HG02943 (cell line): ENCODE measurements around the gene HNRNPA3.
A peak's percentile ranks its signal among the peaks of the same experiment; 100 is the strongest.
"Not testable (repeated sequence)": the region's sequence is repeated elsewhere in the genome, so short reads cannot be mapped to it uniquely, and the experiment has no call there.

Experiments
- ATAC-seq: cut with Tn5 transposase; IDR thresholded peaks from one replicate; pipeline ENCODE4 v1.9.1; 2021; ENCODE audit warnings: mild to moderate bottlenecking, low read depth, moderate library complexity; ENCODE audit not compliant: unreplicated experiment

Gene HNRNPA3

DNA sequence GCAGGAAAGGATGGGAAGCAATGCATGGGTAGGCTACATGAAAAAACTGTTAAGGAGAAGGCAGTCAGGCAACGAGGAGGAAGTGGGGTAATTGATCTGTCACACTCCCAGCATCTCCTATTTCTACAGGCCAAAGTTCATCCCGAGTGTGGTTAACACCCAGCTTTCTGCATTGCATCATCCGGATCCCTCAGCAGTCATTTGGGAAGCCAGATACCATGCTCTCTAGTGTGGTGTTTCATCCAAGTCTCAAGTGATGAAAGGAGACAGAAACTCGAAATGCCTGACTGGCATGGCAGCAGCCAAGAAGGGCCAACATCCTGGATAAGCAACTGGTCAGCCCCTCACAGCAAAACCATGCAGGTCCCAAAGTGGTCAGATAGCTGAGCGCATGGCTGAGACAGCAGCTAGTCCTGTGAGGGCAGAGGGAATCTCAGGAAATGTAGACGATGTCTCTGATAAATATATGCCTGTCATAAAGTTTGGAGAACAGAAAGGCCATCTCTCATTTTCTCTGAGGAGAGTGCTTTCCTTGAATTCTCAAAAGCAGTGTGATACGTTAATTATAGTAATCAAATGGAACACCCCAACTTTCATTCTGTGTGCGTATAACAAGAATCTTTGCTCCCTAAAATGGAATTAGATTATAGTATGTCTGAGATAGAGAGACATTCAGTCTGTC, 24.8 kb upstream of the HNRNPA3 start:
- no peak for ATAC-seq

GRCh38 chr2:177188482-177189469, 23.8 kb upstream of the HNRNPA3 start:
- ATAC-seq = no peak

GRCh38 chr2:177190941-177191340, 21.7 kb upstream of the HNRNPA3 start:
- no peak for ATAC-seq

- ATAC-seq = no peak
Measured at GRCh38 chr2:177192788-177193187, 19.8 kb upstream of the HNRNPA3 start.

GRCh38 chr2:177193240-177193639, 19.4 kb upstream of the HNRNPA3 start:
- ATAC-seq = no peak

GRCh38 chr2:177195194-177195593, 17.4 kb upstream of the HNRNPA3 start:
- ATAC-seq = no peak

DNA sequence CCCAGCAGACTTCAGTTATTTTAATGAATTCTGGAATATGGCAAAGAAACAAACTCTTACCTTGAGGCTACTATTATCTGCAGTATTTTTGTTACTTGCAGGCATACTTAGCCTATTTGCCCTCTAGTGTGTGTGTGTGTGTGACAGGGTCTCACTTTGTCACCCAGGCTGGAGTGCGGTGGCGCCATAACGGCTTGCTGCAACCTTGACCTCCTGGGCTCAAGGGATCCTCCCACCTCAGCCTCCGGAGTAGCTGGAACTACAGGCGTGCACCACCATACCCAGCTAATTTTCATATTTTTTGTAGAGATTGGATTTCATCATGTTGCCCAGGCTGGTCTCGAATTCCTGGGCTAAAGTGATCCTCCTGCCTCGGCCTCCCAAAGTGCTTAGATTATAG, 12.2 kb upstream of the HNRNPA3 start:
- ATAC-seq = not testable (repeated sequence)

- no peak for ATAC-seq
Measured at GRCh38 chr2:177201919-177202346, 10.7 kb upstream of the HNRNPA3 start.

GRCh38 chr2:177204417-177204816, 8.2 kb upstream of the HNRNPA3 start:
- no peak for ATAC-seq

DNA sequence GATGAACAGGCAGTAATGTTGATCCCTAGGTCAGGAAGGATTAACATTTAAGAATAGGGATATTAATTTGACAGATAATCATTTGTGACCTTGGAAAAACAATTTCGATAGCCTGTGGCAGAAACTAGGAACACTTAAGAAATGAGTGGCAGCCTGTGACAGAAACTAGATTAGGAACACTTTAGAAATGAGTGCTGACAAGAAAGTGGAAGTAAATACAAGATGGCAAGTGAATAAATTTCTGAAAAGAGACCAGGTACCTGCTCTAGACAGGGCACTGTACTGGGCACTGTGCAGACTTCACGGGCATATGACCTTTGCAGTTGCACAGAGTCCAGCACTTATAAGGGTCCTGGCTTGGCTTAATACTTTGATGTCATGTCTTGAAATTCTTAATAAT, 5.5 kb upstream of the HNRNPA3 start:
- peak; percentile 63 for ATAC-seq

GRCh38 chr2:177211169-177211568, 1.4 kb upstream of the HNRNPA3 start:
- ATAC-seq = no peak

GRCh38 chr2:177211576-177212105, 953 bp upstream of the HNRNPA3 start:
- ATAC-seq = no peak

DNA sequence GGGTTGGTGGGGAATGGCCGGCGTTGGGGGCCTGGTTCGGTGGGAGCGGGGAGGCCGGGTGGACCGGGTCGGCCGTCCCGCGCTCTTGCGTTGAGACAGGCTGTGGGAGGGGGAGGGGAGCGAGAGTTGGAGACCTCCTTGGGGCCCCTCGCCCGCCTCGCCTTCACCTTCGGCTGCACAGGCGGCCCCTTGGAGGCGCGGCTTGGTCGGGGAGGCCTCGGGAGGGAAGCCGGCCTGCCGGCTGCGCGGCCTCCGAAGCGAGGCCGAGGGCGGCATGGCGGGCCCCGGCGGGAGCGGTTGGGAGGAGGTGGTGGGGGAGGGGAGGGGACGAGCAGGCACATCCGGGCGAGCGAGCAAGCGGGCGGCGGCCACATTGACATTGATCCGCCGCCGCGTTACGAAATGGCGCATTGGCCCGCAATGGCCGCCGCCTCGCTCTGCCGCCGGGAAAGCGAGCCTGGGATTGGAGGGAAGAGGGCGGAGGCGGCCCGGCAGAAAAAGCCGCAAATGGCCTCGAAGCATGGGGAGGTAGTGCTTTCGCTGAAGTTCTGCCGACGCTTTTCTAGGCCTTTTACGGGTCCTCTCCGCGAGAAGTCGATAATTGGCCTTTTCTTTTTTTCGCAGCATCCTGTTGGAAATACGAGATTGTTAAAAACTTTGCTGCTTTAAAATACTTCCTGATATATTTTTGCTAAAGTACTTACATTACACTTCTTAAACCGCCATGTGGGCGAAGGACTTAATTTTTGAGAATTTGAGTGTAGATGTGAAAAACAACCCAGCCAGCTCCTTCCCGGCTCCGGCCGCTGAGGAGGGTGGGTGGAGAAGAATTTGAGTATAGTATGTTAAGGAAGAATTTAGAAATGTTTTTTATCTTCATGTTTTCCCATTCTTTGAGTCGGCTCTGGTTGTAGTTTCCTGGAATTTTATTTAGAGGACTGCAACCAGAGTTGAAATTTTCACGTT, 580 bp downstream of the HNRNPA3 start:
- peak; percentile 42 for ATAC-seq

GRCh38 chr2:177217247-177217843, 4.8 kb downstream of the HNRNPA3 start:
- no peak for ATAC-seq

- not testable (repeated sequence) for ATAC-seq
Measured at GRCh38 chr2:177219787-177220186, 7.2 kb downstream of the HNRNPA3 start.

DNA sequence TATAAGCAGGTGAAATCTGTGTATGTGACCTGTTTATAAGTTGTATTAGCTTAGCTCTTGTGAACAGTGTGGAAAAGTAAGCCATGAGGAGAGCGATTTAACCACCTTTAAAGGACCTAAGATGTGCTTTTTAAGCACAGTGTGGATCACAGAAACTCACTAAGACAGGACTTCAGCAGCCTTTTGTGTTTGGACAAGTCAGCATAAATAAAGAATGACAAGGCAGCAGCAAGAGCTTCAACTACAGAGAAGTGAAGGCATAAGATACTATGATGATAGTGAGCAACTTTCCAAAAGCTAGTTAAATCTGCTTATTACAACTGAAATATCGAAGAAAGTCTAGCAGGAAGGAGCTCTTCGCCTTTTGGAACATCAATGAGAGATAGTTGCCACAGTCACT, 8.9 kb downstream of the HNRNPA3 start:
- no peak for ATAC-seq

DNA sequence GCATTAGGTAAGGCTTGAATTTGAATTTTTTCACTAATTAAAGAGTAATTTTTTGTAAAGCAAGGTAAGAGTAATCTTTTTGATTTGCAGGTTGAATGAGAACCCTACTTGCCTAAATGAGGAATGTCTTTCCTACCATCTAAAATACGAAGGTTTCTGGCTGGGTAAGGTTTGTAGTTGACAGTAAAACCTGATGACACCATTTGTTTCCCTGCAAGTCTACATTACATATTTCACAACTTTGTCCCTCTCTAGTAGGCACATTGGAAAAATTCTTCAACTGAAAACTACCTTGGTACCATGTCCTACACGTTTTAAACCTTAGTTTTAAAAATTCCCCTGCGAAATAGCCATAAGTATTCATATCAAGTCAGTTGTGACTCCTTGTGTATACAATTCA, 9.4 kb downstream of the HNRNPA3 start:
- no peak for ATAC-seq

DNA sequence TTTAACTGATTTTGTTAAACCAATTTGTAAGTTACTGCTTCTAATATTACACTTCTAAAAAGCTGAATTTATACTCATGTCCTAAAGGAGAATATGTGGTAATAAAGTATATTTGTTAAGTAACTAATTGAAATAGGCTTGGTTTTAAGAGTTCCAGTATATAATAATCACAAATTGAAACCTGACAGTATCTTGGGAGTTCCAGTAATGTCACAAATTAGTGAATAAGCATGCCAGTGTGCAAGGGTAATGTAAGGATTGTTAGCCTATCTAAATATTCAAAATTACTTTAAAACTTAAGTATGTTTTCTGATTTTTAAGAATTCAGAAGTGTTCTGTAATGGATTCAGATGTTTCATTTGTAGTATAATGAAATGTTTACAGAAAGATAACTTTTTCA, 10.8 kb downstream of the HNRNPA3 start:
- not testable (repeated sequence) for ATAC-seq

DNA sequence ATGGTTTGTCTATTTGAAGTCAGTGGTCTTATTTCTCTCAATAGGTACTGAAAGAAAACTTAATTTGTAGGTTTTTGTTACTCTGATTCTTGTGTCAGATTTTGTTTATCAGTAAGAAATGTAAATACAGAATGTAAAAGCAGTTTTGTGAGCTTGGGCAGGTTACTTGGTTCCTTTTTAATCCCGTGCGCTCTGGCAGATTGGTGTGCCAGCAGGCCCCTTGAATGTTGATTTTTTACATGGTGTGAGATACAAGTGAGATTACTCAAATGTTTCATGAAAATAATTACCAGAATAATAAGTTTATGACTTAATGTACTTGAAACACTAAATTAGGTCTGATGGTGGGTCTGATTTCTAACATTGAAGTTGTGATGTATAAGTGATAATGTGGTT, 13.4 kb downstream of the HNRNPA3 start:
- ATAC-seq = no peak
